Measurements from ENCODE around the gene HYAL1.
"Not testable (repeated sequence)": the region's sequence is repeated elsewhere in the genome, so short reads cannot be mapped to it uniquely, and the experiment has no call there.

Gene HYAL1

DNA sequence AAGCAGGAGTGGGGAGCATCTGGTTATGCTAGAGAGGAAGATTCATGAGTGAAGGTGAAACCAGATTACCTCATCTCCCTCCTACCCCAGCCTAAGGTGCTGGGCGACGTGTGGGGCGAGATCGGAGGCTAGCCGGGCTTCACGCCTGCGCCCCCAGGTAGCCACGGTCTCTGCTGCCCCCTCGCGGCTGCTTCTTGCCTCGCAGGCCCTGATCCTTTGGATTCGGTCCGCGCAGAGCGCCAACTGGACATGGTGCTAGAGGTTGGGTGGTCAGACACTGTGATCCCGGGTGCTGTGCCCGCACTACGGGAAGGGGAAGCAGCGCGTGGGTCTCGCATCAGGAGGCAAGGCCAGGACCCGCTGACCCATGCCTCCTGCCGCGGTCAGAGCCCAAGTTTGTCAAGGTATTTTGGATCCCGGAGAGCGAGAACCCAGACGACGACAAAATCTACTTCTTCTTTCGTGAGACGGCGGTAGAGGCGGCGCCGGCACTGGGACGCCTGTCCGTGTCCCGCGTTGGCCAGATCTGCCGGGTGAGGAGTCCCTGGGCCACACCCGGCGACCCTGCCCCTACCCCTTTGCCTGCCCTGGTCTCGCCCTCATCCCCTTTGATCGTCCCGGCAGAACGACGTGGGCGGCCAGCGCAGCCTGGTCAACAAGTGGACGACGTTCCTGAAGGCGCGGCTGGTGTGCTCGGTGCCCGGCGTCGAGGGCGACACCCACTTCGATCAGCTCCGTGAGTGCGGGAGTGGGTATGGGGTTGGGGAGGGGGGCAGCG, 30.3 kb downstream of the HYAL1 start:
- peak; percentile 76 for DNase-seq (ENCODE audit: low read depth, low spot score)

DNA sequence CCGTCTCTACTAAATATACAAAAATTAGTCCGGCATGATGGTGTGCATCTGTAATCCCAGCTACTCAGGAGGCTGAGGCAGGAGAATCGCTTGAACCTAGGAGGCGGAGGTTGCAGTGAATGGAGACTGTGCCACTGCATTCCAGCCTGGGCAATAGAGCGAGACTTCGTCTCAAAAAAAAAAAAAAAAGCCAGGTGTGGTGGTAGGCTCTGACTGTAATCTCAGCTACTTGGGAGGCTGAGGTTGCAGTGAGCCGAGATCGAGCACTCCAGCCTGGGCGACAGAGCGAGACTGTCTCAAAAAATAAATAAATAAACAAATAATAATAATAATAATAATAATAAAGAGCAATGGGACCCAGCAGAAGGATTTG, 30.9 kb downstream of the HYAL1 start:
- not testable (repeated sequence) for DNase-seq (ENCODE audit: low read depth, low spot score)

DNA sequence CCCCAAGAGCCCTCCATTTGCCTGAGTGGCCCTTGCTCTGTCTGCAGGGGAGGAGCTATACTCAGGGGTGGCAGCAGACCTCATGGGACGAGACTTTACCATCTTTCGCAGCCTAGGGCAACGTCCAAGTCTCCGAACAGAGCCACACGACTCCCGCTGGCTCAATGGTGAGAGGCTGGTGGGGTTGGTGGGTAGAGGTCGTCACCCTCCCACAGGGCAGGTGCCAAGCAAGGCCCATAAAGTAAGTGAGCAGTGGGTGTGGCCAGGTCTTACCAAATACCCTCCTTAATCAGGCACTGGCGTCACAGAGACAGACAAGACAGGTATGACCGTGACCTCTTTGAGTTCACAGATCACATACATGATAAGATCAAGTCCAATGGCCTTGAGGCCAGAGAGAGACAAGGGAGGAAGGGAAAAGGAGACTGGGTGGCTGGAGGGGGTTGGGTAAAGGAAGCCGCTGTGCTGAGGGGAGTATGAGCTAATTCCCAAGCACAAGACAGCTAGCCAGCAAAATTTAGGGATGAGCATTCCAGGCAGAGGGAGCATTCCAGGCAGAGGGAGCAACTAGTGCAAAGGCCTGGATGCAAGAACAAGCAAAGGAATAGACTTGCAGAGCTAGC, 31.9 kb downstream of the HYAL1 start:
- DNase-seq (ENCODE audit: low read depth, low spot score) = no peak

DNA sequence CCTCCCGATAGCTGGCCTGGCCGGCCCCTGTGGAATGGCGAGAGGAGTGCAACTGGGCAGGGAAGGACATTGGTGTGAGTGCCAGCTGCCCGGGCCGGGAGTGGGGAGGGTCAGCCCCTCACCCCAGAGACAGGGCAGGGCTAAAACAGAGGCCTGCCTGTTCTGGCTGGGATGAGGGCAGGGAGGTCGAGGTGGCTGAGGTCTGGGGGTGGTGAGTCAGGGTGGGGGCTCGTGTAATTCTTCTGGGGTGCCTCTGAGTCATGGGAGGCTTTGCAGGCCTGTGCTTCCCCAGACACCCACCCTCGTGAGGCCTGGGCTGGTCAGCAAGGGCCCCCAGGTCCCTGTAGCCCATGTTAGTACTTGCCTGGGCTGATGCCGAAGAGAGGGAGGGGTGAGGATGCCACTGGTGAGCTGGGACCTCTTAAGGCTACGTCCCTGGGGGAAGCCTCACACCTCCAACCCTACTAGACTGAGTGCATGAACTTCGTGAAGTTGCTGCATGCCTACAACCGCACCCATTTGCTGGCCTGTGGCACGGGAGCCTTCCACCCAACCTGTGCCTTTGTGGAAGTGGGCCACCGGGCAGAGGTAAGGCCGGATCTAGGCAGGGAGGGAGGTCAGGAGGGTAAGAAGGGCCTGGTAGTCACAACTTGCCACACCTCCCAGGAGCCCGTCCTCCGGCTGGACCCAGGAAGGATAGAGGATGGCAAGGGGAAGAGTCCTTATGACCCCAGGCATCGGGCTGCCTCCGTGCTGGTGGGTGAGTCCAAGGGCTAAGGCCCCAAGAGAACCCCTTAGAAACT, 32.8 kb downstream of the HYAL1 start:
- no peak for DNase-seq (ENCODE audit: low read depth, low spot score)

GRCh38 chr3:50269977-50270413, 33.4 kb downstream of the HYAL1 start:
- no peak for DNase-seq (ENCODE audit: low read depth, low spot score)

GRCh38 chr3:50269460-50269859, 33.9 kb downstream of the HYAL1 start:
- DNase-seq (ENCODE audit: low read depth, low spot score) = no peak

GRCh38 chr3:50268703-50269451, 34.5 kb downstream of the HYAL1 start, which contains the start of gene SEMA3B:
Gene SEMA3B, plus strand, starts transcription at chr3:50269147. Its CDS starts 94 bp downstream, at chr3:50269241.
- no peak for DNase-seq (ENCODE audit: low read depth, low spot score)

GRCh38 chr3:50268276-50268675, 35.1 kb downstream of the HYAL1 start:
- no peak for DNase-seq (ENCODE audit: low read depth, low spot score)

DNA sequence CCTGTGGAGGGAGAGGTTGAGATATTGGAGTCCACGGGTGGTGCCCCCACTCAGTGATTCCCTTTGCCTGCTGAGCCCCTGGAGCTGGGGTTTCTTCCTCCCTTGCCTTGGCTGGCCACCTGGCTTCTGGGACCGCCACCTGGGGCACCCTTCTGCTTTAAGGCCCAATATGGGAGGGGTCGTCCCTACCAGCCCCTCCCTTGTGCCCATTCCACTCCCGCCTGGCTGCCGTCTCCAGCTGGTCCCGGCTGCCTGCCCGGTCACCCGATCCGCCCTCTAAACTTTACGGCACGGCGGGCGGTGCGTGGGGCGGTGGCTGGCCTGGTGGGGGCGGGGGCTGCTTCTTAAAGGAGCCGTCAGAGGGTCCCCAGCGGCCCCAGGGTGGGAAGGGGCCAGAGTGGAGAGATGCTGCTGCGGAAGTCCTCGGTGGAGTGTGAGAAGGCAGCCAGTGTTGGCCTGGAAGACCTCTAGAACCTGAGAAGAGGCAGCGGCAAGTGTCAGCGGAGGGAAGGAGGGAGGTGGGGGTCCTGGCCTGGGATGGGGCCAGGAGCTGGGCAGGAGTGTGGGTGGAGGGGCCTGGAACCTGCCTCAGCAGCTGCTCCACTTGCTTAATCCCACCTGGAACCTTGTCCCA, 36.0 kb downstream of the HYAL1 start:
- DNase-seq (ENCODE audit: low read depth, low spot score) = no peak

- DNase-seq (ENCODE audit: low read depth, low spot score) = no peak
Observed at GRCh38 chr3:50266836-50267235, 36.5 kb downstream of the HYAL1 start.

DNA sequence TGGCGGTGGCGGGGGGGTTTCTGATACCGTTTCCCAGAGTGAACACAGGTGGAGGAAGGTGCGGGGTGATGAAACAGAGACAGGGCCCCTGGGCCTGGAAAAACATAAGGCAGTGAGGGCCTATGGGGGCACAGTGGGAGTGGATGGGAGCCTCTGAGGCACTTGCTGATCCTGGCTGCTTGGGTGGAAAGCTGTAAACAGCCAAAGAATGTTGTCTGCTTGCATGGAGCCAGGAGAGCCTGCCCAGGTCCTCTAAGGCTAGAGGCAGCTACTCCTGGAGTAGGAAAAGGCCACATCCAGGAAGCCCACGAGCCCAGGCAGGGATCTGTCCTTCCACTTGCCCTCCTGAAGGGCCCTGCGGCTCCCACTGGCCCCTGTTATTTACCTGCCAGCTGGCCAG, 37.4 kb downstream of the HYAL1 start:
- DNase-seq (ENCODE audit: low read depth, low spot score) = no peak

DNA sequence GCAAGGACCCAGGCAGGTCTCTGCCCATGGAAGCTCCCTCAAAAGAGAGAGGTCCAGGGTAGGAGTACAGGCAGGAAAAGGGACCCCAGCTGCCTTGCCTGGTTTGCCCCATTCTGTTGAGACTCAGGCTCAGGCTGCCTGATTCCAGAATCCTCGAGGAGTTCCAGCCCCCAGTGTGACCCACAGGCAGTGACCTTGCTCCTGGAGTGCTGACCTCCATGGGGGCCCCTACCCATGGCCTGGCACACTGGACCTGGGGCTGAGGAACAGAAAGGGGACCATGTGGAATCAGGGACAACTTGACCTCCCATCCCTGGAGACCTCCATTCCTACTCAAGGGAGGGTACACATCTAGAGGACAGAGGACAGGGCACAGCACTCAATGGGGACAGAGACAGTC, 37.8 kb downstream of the HYAL1 start:
- no peak for DNase-seq (ENCODE audit: low read depth, low spot score)

DNA sequence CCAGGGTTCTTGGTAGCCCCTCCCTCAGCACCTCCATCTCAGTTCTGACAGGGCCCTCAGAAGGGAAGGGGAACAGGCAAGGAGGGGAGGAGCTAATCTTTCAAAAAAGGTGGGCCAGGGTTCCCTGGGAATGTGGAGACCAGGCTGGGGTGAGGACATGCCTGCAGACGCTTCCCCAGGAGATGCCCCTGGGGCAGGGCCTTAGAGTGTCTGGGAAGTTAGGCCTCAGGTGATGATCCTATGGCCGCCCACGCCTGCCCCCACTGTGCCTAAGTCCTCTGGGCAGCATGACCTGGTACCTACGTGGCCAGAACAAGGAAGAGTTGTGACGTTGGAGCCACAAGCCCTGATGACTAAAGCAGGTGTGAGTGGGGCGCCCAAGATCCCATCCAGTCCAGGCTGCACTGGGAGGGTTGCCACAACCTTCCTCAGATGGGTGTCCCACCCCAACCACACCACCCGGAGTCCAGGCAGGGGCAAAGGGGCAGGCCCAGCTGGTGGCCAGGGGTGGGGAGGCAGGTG, 38.3 kb downstream of the HYAL1 start:
- DNase-seq (ENCODE audit: low read depth, low spot score) = no peak

DNA sequence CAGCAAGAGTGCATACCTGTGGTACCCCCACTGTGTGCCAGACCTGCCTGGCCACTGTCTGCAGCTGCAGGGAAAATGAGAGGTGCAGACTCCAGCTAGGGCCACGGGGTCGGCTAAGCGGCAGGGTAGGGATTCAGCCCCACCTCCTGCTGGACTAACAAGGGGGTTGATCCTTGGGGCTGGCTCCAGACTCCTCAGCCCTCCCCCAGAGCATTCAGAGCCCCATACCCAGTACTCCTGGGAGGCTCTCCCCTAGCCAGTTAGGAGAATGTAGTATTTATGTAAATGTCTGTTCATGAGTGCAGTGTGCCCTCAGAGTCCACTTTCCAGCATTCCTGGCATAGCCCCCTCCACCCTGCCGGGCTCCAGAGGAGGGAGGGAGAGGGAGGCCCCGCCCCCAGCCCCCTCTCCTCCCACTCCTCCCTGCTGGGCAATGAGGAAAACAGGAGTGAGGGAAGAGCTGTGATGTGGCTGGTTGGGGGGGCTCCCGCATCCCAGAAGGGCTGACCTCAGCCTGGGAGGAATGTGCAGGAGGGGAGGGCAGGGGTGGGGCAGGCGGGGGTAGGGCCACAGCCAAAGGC, 38.9 kb downstream of the HYAL1 start:
- no peak for DNase-seq (ENCODE audit: low read depth, low spot score)

- no peak for DNase-seq (ENCODE audit: low read depth, low spot score)
Observed at GRCh38 chr3:50263478-50264382, 39.6 kb downstream of the HYAL1 start.

DNA sequence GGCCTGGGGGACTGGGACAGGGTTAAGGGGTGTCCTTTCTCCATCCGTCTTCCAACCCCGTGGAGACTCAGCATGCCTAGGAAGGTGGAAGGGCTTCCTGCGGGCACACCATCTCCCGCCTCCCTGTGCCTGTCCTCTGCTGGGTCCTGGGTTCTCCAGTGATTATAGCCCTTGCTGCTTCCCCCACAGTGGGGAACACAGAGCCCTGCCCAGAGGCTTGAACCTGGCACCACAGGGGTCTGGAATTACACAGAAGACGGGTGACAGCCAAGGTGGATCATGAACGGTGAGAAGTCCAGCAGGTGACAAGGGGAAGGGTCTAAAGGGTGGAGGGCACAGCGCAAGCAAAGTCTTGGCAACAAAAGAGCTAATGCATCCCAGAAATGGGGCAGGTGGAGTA, 40.6 kb downstream of the HYAL1 start:
- no peak for DNase-seq (ENCODE audit: low read depth, low spot score)

GRCh38 chr3:50262200-50262599, 41.2 kb downstream of the HYAL1 start:
- DNase-seq (ENCODE audit: low read depth, low spot score) = not testable (repeated sequence)

DNA sequence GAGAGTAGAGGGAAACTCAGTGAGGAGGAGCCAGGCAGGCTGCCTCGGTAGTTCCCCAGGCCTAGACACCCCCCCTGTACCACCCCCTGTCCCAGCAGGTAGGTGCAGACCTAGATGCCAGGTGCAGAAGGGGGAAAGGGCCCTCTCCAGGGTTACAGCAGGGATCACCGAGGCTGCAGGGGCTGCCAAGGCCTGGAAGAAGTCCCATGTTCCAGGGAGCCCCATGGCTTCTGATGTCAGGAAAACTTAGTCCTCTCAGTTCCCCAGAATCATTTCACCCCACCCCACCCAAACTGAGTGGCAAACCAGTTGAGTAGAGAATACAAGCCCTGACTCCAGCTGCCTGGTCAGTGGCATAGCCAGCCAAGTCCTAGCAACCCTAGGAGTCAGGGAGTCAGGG, 41.9 kb downstream of the HYAL1 start:
- no peak for DNase-seq (ENCODE audit: low read depth, low spot score)

DNA sequence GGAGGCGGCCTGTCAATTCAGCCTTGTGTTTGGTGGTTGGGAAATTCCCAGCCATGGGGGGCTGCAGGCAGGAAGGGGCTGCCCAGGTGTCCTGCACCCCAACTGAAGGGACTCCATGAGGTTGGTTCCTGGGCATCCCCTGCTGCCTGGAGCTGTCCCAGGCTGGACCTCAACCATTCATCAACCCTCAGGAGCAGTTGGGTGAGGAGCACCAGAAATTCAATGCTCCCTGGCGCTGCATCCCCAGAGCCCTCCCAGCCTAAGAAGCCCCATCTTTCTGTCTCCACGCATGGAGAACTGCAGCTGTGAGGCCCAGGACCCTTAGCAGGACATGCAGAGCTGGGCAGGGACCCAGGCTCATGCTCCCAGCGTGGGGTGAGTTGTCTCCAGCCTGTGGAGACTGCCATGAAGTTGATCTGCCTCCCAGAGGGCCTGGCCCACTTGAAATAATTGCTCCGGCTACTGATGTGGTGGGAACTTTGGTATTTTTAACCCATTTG, 42.4 kb downstream of the HYAL1 start:
- no peak for DNase-seq (ENCODE audit: low read depth, low spot score)

Data from activated naive CD8-positive, alpha-beta T cell treated with anti-CD3 and anti-CD28 coated beads, Interleukin-2, amount 50 U/mL, for 16 hours (primary cell).